ENCODE measurements around the gene DNAJB1.

The DNAJB1 gene

DNA sequence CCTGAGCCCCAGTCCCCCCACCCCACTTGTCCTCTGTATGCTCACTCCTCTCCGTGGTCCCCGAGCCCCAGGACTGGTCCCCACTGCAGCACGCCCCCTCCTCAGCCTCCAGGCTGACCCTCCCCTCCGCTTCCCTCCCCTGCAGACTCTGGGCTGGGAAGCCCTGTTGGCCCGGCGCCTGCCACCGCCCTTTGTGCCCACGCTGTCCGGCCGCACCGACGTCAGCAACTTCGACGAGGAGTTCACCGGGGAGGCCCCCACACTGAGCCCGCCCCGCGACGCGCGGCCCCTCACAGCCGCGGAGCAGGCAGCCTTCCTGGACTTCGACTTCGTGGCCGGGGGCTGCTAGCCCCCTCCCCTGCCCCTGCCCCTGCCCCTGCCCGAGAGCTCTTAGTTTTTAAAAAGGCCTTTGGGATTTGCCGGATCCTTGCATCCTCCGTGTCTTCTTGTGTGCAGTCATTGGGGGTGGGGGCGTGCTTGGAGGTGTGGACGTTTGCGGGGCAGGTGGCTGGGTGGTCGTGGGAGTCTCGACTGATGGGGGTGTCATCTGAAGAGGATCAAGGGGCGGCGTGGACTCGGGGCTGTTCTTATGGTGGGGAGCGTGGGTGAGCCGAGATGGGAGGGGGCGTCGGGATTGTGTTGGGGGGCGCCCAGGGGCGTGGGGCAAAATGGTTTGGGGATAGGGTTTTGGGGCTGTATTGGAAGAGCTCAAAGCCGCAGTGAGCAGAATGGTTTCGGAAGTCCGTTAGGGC, 46.6 kb downstream of the DNAJB1 start:
- no peak for DNase-seq

DNA sequence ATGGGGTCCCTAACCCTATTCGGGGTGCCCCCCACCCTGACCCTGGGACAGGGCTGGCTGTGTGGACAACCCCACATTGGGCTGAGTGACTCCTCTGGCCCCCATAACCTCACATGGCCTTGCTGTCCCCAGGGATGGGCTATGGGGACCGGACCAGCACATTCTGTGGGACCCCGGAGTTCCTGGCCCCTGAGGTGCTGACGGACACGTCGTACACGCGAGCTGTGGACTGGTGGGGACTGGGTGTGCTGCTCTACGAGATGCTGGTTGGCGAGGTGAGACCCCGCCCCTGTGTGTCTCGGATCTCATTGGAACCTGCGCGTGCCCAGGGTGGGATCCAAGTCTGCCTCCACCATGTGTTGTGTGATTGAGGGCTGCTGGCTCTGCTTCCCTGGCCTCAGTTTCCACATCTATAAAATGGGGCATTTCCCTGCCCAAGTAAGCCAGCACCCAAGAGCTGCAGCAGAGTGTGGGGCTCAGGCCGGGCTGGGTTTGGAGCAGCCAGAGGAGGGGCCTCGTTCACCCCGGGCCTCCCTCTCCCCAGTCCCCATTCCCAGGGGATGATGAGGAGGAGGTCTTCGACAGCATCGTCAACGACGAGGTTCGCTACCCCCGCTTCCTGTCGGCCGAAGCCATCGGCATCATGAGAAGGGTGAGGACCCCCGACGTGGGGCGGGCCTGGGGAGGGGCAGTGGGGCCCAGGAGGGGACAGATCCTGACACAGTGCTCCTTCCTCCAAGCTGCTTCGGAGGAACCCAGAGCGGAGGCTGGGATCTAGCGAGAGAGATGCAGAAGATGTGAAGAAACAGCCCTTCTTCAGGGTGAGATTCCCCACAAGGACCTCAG, 47.9 kb downstream of the DNAJB1 start:
- DNase-seq: no peak

GRCh38 chr19:14467816-14468215, 50.4 kb downstream of the DNAJB1 start:
- no peak for DNase-seq

GRCh38 chr19:14467391-14467790, 50.8 kb downstream of the DNAJB1 start:
- DNase-seq: no peak

Measured in NCI-H526 treated with DMSO at 0.1 percent for 48 hours (cell line).